ENCODE measurements around the gene HNRNPH3.
A peak's percentile ranks its signal among the peaks of the same experiment; 100 is the strongest.
"Not testable (repeated sequence)": the region's sequence is repeated elsewhere in the genome, so short reads cannot be mapped to it uniquely, and the experiment has no call there.

The HNRNPH3 gene

DNA sequence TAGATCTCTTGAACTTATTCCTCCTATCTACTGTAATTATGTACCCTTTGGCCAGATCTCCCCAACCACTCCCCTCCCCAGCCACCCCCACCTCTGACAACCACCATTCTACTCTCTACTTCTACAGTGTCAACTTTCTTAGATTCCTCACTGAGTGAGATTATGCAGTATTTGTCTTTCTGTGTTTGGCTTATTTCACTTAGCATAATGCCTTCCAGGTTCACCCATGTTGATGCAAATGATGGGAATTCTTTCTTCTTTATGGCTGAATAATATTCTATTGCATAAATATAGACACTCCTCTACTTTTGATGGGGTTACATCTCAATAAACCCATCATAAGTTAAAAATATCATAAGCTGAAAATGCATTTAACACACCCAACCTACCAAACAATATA, 21.3 kb upstream of the HNRNPH3 start:
- CTCF ChIA-PET: no interaction called here
- POLR2A ChIA-PET: no interaction called here
- DNase-seq (ENCODE audit: extremely low spot score): no peak
- no peak for TF ChIP-seq ZNF384 (IDR thresholded peaks at IDR 0.05)
- no peak for TF ChIP-seq TARDBP (IDR thresholded peaks at IDR 0.05)
- TF ChIP-seq SUZ12 (IDR thresholded peaks at IDR 0.05): no peak
- TF ChIP-seq NFRKB (IDR thresholded peaks at IDR 0.05): no peak
- no peak for TF ChIP-seq CTBP1 (IDR thresholded peaks at IDR 0.05; ENCODE audit: borderline replicate concordance)
- TF ChIP-seq FOXK2 (IDR thresholded peaks at IDR 0.05): no peak
- TF ChIP-seq FOXA1 (IDR thresholded peaks at IDR 0.05): no peak
- TF ChIP-seq ELF4 (IDR thresholded peaks at IDR 0.05): no peak
- no peak for TF ChIP-seq BHLHE40 (IDR thresholded peaks at IDR 0.05; ENCODE audit: borderline replicate concordance)

DNA sequence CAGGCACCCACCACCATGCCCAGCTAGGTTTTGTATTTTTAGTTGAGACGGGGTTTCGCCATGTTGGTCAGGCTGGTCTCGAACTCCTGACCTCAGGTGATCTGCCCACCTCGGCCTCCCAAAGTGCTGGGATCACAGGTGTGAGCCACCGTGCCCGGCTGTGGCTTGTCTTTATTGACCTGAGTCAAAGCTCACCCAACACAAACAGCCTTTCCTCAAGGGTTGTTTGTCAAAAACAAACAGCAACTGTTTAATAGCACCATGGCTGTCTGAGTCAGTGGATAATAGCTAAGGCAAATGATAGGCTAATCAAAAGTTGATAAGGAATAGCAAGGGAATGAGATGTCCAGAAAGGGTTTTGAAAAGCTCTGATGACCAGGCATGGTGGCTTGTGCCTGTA, 16.9 kb upstream of the HNRNPH3 start:
- CTCF ChIA-PET: interaction anchor here (0.7 kb wide), 1 partner anchor 921 kb away, joined by 4 read pairs; no protein-coding TSS in a partner anchor
- DNase-seq (ENCODE audit: extremely low spot score): not testable (repeated sequence)
- POLR2A ChIA-PET: interaction anchor here (1.6 kb wide), 1 partner anchor 17 kb away, joined by 5 read pairs; the partner anchor contains the start of gene HNRNPH3

DNA sequence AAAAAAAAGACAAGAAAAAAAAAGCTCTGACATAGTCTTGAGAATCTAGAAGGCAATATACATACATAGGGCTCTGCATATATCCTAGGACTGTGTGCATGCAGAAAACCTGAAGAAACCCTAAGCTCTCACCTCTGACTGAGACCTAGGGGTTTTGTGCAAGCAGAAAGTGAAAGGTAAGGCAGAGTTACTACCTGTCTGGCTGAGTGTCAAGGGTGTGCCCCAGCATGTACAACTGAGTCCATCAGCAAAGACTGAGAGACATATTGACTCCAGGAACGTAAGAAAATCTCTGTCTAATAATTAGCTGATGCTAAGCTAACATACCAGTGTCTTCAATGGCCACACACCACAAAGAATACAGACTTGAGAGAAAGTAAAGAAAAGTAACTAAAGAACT, 16.3 kb upstream of the HNRNPH3 start:
- TF ChIP-seq ELF4 (IDR thresholded peaks at IDR 0.05) (no peak), LEF1 (IDR thresholded peaks at IDR 0.05; ENCODE audit: borderline replicate concordance) (no peak), L3MBTL2 (conservative IDR thresholded peaks at IDR 0.05) (no peak), SUZ12 (IDR thresholded peaks at IDR 0.05) (no peak), FOXK2 (IDR thresholded peaks at IDR 0.05) (no peak), NFRKB (IDR thresholded peaks at IDR 0.05) (no peak), ARNT (IDR thresholded peaks at IDR 0.05) (no peak), ZNF384 (IDR thresholded peaks at IDR 0.05) (no peak), HDGF (IDR thresholded peaks at IDR 0.05; ENCODE audit: borderline replicate concordance) (no peak), CTBP1 (IDR thresholded peaks at IDR 0.05; ENCODE audit: borderline replicate concordance) (no peak), BHLHE40 (IDR thresholded peaks at IDR 0.05; ENCODE audit: borderline replicate concordance) (no peak), FOXM1 (IDR thresholded peaks at IDR 0.05; ENCODE audit: borderline replicate concordance) (no peak), FOXA1 (IDR thresholded peaks at IDR 0.05) (no peak), SP1 (IDR thresholded peaks at IDR 0.05) (no peak)
- DNase-seq (ENCODE audit: extremely low spot score): no peak
- ChIA-PET POLR2A (no interaction called here), CTCF (interaction anchor here (0.7 kb wide), 1 partner anchor 920 kb away, joined by 4 read pairs; no protein-coding TSS in a partner anchor)

DNA sequence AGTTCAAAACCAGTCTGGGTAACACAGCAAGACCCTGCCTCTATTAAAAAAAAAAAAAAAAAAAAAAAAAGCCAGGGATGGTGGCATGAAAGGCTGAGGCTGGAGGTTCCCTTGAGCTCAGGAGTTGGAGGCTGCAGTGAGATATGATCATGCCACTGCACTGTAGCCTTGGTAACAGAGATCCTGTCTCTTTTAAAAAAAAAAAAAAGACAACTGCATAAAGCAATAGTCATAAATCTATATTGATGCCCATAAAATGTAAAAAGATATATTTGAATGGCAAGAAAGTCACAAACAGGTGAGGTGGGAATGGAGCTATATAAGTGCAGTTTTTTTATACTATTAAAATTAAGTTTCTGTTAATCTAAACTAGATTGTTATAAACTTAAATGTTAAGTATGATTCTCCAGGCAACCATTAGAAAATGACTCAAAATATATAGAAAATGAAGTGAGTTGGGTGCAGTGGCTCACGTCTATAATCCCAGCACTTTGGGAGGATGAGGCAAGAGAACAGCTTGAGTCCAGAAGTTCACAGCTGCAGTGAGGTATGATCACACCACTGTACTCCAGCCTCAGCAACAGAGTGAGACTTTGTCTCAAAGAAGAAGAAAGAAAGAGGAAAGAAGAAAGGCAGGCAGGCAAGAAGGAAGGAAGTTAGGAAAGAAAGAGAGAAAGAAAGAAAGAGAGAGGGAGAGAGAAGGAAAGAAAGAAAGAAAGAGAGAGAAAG, 13.4 kb upstream of the HNRNPH3 start:
- TF ChIP-seq, protein P1, sequence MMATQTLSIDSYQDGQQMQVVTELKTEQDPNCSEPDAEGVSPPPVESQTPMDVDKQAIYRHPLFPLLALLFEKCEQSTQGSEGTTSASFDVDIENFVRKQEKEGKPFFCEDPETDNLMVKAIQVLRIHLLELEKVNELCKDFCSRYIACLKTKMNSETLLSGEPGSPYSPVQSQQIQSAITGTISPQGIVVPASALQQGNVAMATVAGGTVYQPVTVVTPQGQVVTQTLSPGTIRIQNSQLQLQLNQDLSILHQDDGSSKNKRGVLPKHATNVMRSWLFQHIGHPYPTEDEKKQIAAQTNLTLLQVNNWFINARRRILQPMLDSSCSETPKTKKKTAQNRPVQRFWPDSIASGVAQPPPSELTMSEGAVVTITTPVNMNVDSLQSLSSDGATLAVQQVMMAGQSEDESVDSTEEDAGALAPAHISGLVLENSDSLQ (IDR thresholded peaks at IDR 0.05): no peak
- TF ChIP-seq LEF1 (IDR thresholded peaks at IDR 0.05; ENCODE audit: borderline replicate concordance) (no peak), NFRKB (IDR thresholded peaks at IDR 0.05) (no peak), BHLHE40 (IDR thresholded peaks at IDR 0.05; ENCODE audit: borderline replicate concordance) (no peak), TARDBP (IDR thresholded peaks at IDR 0.05) (no peak), FOXM1 (IDR thresholded peaks at IDR 0.05; ENCODE audit: borderline replicate concordance) (no peak), SUZ12 (IDR thresholded peaks at IDR 0.05) (no peak), FOXA1 (IDR thresholded peaks at IDR 0.05) (no peak), HDGF (IDR thresholded peaks at IDR 0.05; ENCODE audit: borderline replicate concordance) (no peak), L3MBTL2 (conservative IDR thresholded peaks at IDR 0.05) (no peak), ZNF384 (IDR thresholded peaks at IDR 0.05) (no peak), SP1 (IDR thresholded peaks at IDR 0.05) (no peak), CTBP1 (IDR thresholded peaks at IDR 0.05; ENCODE audit: borderline replicate concordance) (no peak), ELF4 (IDR thresholded peaks at IDR 0.05) (no peak), FOXK2 (IDR thresholded peaks at IDR 0.05) (no peak)
- CTCF ChIA-PET: no interaction called here
- no peak for DNase-seq (ENCODE audit: extremely low spot score)
- POLR2A ChIA-PET: interaction anchor here (0.7 to 1.3 kb wide), 3 partner anchors 10 to 15 kb away, joined by 3 read pairs; partner anchors contain the start of genes HNRNPH3 and PBLD

DNA sequence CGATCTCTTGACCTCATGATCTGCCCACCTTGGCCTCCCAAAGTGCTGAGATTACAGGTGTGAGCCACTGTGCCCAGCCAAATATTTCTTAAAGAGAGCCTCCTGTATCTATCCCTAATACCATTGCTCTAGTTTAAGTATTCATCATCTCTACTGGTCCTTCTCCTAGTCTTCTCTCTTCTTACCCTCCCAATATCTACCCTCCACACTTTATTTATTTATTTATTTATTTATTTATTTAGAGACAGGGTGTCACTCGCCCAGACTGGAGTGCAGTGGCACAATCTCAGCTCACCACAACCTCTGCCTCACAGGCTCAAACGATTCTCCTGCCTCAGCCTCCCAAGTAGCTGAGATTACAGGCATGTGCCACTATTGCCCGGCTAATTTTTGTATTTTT, 7.5 kb upstream of the HNRNPH3 start:
- POLR2A ChIA-PET; CTCF ChIA-PET; DNase-seq (ENCODE audit: extremely low spot score): not testable (repeated sequence)

DNA sequence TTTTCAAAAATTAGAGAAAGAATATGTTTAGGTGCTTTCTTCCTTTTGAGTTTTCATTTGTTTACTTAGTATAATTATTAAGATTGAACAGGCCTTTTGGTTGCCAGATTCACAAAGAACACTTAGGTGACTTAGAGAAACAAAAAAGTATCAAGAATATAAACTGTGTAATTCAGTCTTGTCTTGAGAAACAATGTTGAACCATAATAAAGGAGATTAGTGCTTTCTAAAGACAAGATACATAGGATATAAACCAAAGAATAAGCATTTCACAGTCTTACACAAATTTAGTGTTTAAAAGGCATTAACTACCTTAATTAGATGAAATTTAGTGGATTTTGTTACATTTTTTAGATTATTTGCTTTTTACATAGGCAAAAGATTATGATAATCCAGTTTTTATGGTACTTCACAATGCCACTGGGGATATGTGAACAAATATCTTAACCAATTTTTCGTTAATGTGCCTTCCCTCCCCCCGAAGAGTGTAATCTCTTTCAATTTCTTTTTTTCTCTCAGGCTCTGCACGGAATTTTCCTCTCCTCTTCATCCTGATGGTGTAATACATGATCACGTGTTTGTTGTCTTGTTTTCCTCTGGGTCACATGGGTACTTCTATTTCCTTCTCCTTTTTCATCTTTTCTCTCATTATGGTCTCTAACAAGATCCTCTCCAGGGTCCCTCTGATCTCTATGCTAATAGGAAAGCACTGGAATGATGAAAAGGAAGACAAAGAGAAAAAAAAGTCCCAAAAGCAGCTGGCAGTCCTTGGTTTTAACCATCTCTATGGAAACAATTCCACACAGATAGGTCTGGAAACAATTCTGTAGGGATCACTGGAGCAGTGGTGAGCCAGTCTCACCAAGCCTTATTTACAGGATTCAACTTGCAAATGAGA, 3.7 kb upstream of the HNRNPH3 start:
- ChIA-PET CTCF (interaction anchor here (0.6 kb wide), 1 partner anchor 219 kb away, joined by 3 read pairs; the partner anchor contains the start of gene MYPN), POLR2A (no interaction called here)
- TF ChIP-seq HDGF (IDR thresholded peaks at IDR 0.05; ENCODE audit: borderline replicate concordance): no peak
- TF ChIP-seq SUZ12 (IDR thresholded peaks at IDR 0.05): no peak
- no peak for TF ChIP-seq ZNF384 (IDR thresholded peaks at IDR 0.05)
- TF ChIP-seq FOXM1 (IDR thresholded peaks at IDR 0.05; ENCODE audit: borderline replicate concordance): no peak
- no peak for TF ChIP-seq TARDBP (IDR thresholded peaks at IDR 0.05)
- no peak for TF ChIP-seq FOXK2 (IDR thresholded peaks at IDR 0.05)
- no peak for TF ChIP-seq ELF4 (IDR thresholded peaks at IDR 0.05)
- no peak for TF ChIP-seq LEF1 (IDR thresholded peaks at IDR 0.05; ENCODE audit: borderline replicate concordance)
- TF ChIP-seq, protein P1 (IDR thresholded peaks at IDR 0.05): no peak
- peak; percentile 25 for DNase-seq (ENCODE audit: extremely low spot score)

Measured in HEK293T (cell line).